IPS-20b (cell line): ENCODE results near the gene BMERB1.

Source experiments
- H3K27ac ChIP-seq: one replicate; pipeline ENCODE4 v1.5.1; 2013; ENCODE audit warnings: low read length
- H3K27me3 ChIP-seq: 2 replicates; pipeline ENCODE4 v1.6.1; 2013; ENCODE audit warnings: mild to moderate bottlenecking, low read length, inconsistent platforms; ENCODE audit not compliant: insufficient read depth
- H3K36me3 ChIP-seq: 2 replicates; pipeline ENCODE4 v1.6.1; 2013; ENCODE audit warnings: low read depth, mild to moderate bottlenecking, inconsistent platforms, low read length, moderate library complexity; ENCODE audit not compliant: insufficient read depth
- H3K4me1 ChIP-seq: 2 replicates; pipeline ENCODE4 v1.6.1; 2013; ENCODE audit warnings: mild to moderate bottlenecking, control low read depth, inconsistent platforms, low read length, moderate library complexity; ENCODE audit not compliant: insufficient read depth
- H3K4me3 ChIP-seq: 2 replicates; pipeline ENCODE4 v1.5.1; 2013; ENCODE audit warnings: mild to moderate bottlenecking, low read length, inconsistent platforms
- H3K9ac ChIP-seq: 2 replicates; pipeline ENCODE4 v1.6.1; 2013; ENCODE audit warnings: low read depth, mild to moderate bottlenecking, inconsistent platforms, low read length, moderate library complexity
- H3K9me3 ChIP-seq: 2 replicates; pipeline ENCODE4 v1.6.1; 2013; ENCODE audit warnings: mild to moderate bottlenecking, low read depth, low read length, inconsistent platforms; ENCODE audit not compliant: insufficient read depth

Gene BMERB1

DNA sequence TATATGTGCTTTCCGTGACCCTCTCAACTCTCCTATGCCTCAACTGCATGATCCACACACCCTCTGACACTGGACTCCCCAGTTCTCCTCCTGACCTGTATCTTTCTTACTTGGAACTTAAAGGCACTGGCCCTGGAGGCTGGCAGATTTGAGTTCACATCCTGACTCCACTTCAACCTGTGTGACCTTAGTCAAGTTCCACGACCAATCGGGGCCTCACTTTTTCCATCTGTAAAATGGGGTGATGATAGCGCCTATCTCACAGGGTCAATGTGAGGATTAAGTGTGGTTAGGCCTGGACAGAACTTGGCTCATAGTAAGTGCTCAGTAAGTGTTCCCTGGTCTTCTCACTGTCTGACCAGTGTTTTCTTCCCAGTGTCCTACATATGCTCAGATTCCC lies 183.5 kb downstream of the BMERB1 start:
- H3K36me3 ChIP-seq, result peaks cover 82% of the 10 kb centered on the region
- no peak overlapping the region for H3K27ac ChIP-seq
- H3K4me1 ChIP-seq, result no peaks in the 10 kb centered on the region

DNA sequence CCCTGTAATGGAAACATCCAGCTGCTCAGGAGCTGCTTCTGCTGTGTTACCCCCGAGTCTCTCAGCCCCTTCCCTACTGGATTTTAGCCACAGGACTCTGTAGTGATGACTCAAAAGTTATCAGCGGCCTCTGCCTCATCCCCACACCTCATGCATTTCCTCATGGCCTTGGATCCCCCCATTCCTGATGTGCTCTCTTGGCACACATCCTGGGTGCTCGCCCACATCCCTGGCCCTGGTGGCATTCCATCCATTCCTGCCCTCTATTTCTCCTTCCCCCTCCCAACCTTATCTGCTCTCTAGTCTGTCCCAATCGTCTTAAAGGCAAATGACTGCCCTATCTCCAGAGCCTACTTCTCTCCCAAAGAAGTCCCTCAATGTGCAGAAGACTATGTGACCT lies 184.0 kb downstream of the BMERB1 start:
- Histone ChIP-seq H3K27ac (no peak overlapping the region), H3K9ac (no peak overlapping the region), H3K4me3 (no peak overlapping the region), H3K36me3 (peaks cover 82% of the 10 kb centered on the region), H3K27me3 (no peaks in the 10 kb centered on the region), H3K9me3 (no peaks in the 10 kb centered on the region), H3K4me1 (no peaks in the 10 kb centered on the region)

More for the DNA sequence above, 183.5 kb downstream of the BMERB1 start:
- H3K27me3 ChIP-seq, result no peaks in the 10 kb centered on the region
- H3K9ac ChIP-seq, result no peak overlapping the region
- no peaks in the 10 kb centered on the region for H3K9me3 ChIP-seq
- H3K4me3 ChIP-seq, result no peak overlapping the region

DNA sequence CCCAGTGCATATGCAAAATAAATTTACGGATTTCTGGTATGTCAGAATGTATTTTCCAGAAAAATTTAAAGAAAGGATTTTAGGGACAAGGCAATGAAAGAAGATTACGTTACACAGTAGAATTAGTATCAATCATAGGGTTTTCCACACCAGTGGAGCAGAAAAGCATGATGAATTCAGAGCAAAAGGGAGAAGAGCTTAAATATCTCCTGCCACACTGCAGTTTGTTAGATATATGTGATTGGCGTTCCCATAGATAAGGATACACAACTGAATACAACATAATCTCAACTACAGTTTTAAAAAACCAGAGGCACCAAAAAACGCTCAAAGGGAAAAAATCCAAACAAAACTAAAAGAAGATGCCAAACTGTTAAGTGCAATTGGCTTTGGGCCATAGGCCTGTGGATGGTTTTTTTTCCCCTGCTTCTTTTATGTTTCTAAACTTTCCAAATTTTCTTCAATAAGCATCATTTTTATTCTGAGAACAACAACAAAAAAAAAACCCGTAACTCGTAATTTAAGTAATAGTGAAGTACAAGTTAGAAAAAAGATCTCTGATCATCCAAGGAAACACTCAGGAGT lies 186.3 kb downstream of the BMERB1 start:
- Histone ChIP-seq H3K36me3 (peaks cover 90% of the 10 kb centered on the region), H3K27me3 (no peaks in the 10 kb centered on the region), H3K27ac (no peak overlapping the region), H3K9ac (no peak overlapping the region), H3K4me3 (no peak overlapping the region), H3K4me1 (no peaks in the 10 kb centered on the region), H3K9me3 (no peaks in the 10 kb centered on the region)

DNA sequence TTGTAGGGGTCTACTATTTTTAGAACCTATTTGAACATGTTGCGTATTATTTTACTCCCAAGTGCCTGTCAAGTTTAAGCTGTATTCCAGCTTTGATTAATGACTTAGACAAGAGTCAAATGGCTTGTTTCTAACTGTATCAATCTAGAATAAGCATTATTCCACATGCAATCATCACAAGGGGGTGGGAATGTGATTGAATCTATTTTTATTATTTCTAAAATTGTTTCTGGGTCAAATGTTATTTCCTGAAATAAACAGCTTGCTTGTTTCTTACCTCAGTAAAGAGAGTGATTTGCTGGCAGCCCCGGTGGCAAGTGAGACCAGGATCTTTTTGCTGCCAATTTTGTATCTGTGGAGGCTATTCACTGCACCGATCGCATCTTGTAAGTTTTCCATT lies 187.1 kb downstream of the BMERB1 start:
- H3K9ac ChIP-seq, result no peak overlapping the region
- H3K36me3 ChIP-seq, result peaks cover 89% of the 10 kb centered on the region
- H3K9me3 ChIP-seq, result no peaks in the 10 kb centered on the region
- no peaks in the 10 kb centered on the region for H3K27me3 ChIP-seq
- no peak overlapping the region for H3K27ac ChIP-seq
- H3K4me1 ChIP-seq, result no peaks in the 10 kb centered on the region
- no peak overlapping the region for H3K4me3 ChIP-seq

DNA sequence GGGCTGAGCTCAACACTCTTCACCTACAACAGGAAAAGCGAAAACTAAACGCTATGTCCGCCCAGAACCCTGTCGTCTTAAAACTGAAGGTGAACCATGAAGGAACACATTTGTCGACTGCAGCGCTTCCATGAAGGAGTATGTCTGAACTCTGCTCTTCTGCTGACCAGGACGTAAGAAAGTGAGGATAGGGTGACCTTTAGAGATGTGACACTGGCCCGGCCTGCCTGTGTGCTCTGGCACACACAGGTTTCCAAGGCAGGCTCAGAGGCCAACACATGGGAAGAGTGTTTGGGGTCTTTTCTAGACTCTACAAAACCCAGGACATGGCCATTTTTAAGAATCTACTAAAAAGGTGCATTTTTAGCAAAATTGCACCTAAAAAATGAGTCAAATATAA lies 187.5 kb downstream of the BMERB1 start:
- no peaks in the 10 kb centered on the region for H3K27me3 ChIP-seq
- H3K9ac ChIP-seq, result no peak overlapping the region

DNA sequence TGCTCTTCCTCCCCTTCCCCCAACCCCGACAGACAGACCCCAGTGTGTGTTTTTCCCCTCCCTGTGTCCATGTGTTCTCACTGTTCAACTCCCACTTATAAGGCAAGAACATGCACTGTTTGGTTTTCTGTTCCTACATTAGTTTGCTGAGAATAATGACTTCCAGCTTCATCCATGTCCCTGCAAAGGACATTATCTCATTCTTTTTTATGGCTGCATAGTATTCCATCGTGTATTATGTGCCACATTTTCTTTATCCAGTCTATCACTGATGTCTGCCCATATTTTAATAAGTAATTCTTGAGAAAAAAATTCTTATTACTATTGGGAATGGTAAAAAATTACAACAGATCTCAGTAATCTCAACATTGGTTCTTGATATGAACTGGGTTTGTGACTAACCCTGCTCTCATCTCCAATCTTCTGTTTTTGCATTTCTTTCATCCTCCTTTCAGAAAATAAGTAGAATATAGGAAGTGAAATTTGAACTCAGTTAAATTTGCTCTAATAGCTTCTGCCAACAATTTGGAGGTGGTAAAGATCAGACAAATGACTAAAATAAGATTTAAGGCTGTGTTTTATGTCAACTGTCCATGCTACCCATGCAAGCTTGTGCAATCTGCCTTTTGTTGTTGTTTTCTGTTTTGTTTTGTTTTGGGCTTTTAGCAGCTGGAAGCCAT lies 197.5 kb downstream of the BMERB1 start:
- Histone ChIP-seq H3K27me3 (no peaks in the 10 kb centered on the region), H3K36me3 (peaks cover 69% of the 10 kb centered on the region), H3K4me3 (no peak overlapping the region), H3K9me3 (no peaks in the 10 kb centered on the region), H3K27ac (no peak overlapping the region), H3K4me1 (no peaks in the 10 kb centered on the region), H3K9ac (no peak overlapping the region)

More for the DNA sequence above, 187.5 kb downstream of the BMERB1 start:
- H3K9me3 ChIP-seq, result no peaks in the 10 kb centered on the region
- no peak overlapping the region for H3K27ac ChIP-seq
- H3K4me3 ChIP-seq, result no peak overlapping the region
- no peaks in the 10 kb centered on the region for H3K4me1 ChIP-seq
- peaks cover 85% of the 10 kb centered on the region for H3K36me3 ChIP-seq

DNA sequence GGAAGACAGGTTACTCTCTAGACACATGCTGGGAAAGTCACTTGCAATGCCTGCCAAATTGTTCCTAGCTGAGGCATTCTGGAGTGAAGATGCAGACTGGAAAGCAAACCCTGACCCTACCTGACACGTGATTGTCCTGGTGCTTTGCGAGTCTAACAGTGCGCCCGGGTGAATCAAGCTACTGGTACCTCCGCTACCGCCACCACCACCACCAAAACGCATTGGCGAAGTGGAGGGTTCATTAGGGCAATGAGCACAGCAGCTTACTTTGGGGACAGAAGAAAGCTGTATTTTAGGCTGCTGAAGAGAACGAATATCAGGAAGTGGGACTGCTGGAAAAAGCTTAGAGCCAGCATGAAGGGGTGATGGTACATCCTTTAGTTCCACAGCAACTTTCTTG lies 201.5 kb downstream of the BMERB1 start:
- no peak overlapping the region for H3K9ac ChIP-seq
- no peaks in the 10 kb centered on the region for H3K27me3 ChIP-seq
- peaks cover 79% of the 10 kb centered on the region for H3K36me3 ChIP-seq
- H3K9me3 ChIP-seq, result no peaks in the 10 kb centered on the region
- no peak overlapping the region for H3K4me3 ChIP-seq
- no peak overlapping the region for H3K27ac ChIP-seq
- H3K4me1 ChIP-seq, result no peaks in the 10 kb centered on the region

DNA sequence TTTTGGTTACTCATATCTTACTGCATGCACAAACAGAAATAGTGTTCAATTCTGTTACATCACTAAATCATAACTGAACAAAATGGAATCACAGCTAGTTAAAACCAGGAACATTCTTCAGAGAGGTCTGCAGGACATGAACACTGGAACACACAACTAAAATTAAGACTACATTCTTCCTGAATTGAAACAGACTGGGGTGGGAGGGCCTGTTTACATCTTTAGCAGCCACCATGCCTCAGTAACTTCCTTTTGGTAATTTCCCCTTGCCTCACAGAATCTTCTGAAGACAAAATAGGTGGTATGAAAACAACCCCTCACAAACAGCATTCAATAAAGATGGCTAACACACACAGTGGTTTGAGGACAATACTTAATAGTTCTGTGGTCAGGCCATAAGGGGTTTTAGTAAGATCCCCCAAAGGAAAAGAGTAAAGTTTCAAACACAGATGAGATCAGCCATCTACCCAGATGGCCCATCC lies 202.0 kb downstream of the BMERB1 start:
- no peaks in the 10 kb centered on the region for H3K4me1 ChIP-seq
- H3K27me3 ChIP-seq, result no peaks in the 10 kb centered on the region
- H3K36me3 ChIP-seq, result peaks cover 75% of the 10 kb centered on the region
- no peak overlapping the region for H3K4me3 ChIP-seq
- H3K27ac ChIP-seq, result no peak overlapping the region
- no peaks in the 10 kb centered on the region for H3K9me3 ChIP-seq
- H3K9ac ChIP-seq, result no peak overlapping the region
